ENCODE measurements around the gene CNTNAP2. TPM values are rescaled to one million over a fixed set of nuclear protein-coding genes. Genes with fewer than 3 reads are reported as not detected.

CNTNAP2 gene
- total and polyA plus RNA-seq, 2 of the 13 experiments (the other 11 are each of a cell fraction or from before 2014, with no cell fraction given): 0.40 to 0.42 TPM

DNA sequence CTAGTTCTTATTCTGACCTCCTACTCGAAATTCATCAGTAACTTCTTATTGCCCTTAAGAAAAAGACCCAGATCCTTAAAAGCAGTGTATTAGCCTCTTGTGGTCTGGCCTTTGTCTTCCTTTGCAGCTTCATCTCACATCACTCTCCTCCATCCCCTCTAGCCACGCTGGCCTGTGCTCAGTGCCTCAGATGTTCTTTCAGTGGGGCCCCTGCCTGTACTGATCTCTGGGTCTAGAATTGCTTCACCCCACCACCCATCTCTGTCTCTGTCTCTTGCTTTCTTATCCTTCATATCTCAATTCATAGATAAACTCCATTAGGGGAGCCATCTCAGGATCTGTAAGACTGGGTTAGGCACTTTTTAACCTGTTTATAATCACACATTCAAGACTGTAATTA lies 1295.5 kb downstream of the CNTNAP2 start (continued):
- TF ChIP-seq, protein P1, sequence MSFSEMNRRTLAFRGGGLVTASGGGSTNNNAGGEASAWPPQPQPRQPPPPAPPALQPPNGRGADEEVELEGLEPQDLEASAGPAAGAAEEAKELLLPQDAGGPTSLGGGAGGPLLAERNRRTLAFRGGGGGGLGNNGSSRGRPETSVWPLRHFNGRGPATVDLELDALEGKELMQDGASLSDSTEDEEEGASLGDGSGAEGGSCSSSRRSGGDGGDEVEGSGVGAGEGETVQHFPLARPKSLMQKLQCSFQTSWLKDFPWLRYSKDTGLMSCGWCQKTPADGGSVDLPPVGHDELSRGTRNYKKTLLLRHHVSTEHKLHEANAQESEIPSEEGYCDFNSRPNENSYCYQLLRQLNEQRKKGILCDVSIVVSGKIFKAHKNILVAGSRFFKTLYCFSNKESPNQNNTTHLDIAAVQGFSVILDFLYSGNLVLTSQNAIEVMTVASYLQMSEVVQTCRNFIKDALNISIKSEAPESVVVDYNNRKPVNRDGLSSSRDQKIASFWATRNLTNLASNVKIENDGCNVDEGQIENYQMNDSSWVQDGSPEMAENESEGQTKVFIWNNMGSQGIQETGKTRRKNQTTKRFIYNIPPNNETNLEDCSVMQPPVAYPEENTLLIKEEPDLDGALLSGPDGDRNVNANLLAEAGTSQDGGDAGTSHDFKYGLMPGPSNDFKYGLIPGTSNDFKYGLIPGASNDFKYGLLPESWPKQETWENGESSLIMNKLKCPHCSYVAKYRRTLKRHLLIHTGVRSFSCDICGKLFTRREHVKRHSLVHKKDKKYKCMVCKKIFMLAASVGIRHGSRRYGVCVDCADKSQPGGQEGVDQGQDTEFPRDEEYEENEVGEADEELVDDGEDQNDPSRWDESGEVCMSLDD (CRISPR knock-in tag; IDR thresholded peaks at IDR 0.05; ENCODE audit: borderline replicate concordance): no peak
- TF ChIP-seq HOXA5 (CRISPR knock-in tag; IDR thresholded peaks at IDR 0.05): no peak

GRCh38 chr7:147412782-147413556 lies 1296.4 kb downstream of the CNTNAP2 start:
- Histone ChIP-seq H4K20me1 (ENCODE audit: insufficient read depth, low read length) (no peaks in the 10 kb centered on the region), H3K79me2 (ENCODE audit: insufficient read depth, low read length) (no peaks in the 10 kb centered on the region), H3K4me2 (ENCODE audit: low read depth, low read length) (no peak overlapping the region), H3K9ac (ENCODE audit: insufficient read depth, low read depth, low read length) (no peak overlapping the region), H2AFZ (ENCODE audit: low read length) (no peak overlapping the region), H3K36me3 (replicated peaks in 1 of 2; ENCODE audit: control insufficient read depth in 1 of 2, insufficient read depth in 2 of 2, low read length in 2 of 2) (no peaks in the 10 kb centered on the region), H3K4me3 (replicated peaks in 1 of 3; ENCODE audit: insufficient read depth in 1 of 3, low read depth in 2 of 3, low read length in 3 of 3) (no peak overlapping the region), H3K27ac (ENCODE audit: extremely low read length, insufficient read depth, low read length) (no peak overlapping the region), H3K4me1 (ENCODE audit: insufficient read depth, low read length) (no peaks in the 10 kb centered on the region), H3K27me3 (ENCODE audit: control insufficient read depth in 1 of 2, insufficient read depth in 2 of 2, low read length in 2 of 2) (no peaks in the 10 kb centered on the region), H3K9me3 (ENCODE audit: low read length) (peaks cover 72% of the 10 kb centered on the region)
- FAIRE-seq: no peak
- TF ChIP-seq ZNF614 (CRISPR knock-in tag; IDR thresholded peaks at IDR 0.05; ENCODE audit: borderline replicate concordance) (no peak), ZBTB33 (CRISPR knock-in tag; IDR thresholded peaks at IDR 0.05) (no peak), ZFP1 (CRISPR knock-in tag; IDR thresholded peaks at IDR 0.05) (no peak), MTA3 (CRISPR knock-in tag; IDR thresholded peaks at IDR 0.05) (no peak), ZNF235 (CRISPR knock-in tag; IDR thresholded peaks at IDR 0.05; ENCODE audit: borderline replicate concordance) (no peak), ATF2 (CRISPR knock-in tag; IDR thresholded peaks at IDR 0.05) (no peak), ZNF878 (CRISPR knock-in tag; IDR thresholded peaks at IDR 0.05) (no peak)
- TF ChIP-seq, protein P2, sequence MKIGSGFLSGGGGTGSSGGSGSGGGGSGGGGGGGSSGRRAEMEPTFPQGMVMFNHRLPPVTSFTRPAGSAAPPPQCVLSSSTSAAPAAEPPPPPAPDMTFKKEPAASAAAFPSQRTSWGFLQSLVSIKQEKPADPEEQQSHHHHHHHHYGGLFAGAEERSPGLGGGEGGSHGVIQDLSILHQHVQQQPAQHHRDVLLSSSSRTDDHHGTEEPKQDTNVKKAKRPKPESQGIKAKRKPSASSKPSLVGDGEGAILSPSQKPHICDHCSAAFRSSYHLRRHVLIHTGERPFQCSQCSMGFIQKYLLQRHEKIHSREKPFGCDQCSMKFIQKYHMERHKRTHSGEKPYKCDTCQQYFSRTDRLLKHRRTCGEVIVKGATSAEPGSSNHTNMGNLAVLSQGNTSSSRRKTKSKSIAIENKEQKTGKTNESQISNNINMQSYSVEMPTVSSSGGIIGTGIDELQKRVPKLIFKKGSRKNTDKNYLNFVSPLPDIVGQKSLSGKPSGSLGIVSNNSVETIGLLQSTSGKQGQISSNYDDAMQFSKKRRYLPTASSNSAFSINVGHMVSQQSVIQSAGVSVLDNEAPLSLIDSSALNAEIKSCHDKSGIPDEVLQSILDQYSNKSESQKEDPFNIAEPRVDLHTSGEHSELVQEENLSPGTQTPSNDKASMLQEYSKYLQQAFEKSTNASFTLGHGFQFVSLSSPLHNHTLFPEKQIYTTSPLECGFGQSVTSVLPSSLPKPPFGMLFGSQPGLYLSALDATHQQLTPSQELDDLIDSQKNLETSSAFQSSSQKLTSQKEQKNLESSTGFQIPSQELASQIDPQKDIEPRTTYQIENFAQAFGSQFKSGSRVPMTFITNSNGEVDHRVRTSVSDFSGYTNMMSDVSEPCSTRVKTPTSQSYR (CRISPR knock-in tag; IDR thresholded peaks at IDR 0.05; ENCODE audit: borderline replicate concordance): no peak
- TF ChIP-seq, protein P3, sequence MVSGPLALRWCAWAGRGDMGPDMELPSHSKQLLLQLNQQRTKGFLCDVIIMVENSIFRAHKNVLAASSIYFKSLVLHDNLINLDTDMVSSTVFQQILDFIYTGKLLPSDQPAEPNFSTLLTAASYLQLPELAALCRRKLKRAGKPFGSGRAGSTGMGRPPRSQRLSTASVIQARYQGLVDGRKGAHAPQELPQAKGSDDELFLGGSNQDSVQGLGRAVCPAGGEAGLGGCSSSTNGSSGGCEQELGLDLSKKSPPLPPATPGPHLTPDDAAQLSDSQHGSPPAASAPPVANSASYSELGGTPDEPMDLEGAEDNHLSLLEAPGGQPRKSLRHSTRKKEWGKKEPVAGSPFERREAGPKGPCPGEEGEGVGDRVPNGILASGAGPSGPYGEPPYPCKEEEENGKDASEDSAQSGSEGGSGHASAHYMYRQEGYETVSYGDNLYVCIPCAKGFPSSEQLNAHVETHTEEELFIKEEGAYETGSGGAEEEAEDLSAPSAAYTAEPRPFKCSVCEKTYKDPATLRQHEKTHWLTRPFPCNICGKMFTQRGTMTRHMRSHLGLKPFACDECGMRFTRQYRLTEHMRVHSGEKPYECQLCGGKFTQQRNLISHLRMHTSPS (CRISPR knock-in tag; IDR thresholded peaks at IDR 0.05; ENCODE audit: low read depth): no peak
- no peak for ATAC-seq
- BruUV-seq (replicated peaks): no TSS peak
- in situ Hi-C loops (cut with HindIII; ENCODE audit: extremely low pct_ligation_motif_present, low pct_unique_long_range_greater_than_20kb): no loop called here
- POLR2A ChIA-PET: no interaction called here
- 14% methylated on average over 8 of the region's 8 CpGs for WGBS (ENCODE audit: low lambda C conversion rate)
- CTCF ChIA-PET (ENCODE audit: low intra/inter-chr PET ratio, low total read pairs): no interaction called here
- intact Hi-C loops (cut with micrococcal nuclease; ENCODE audit: unreplicated experiment): no loop called here
- peak; percentile 1 for DNase-seq (ENCODE audit: low spot score)
